EL (cell line): ENCODE data around the gene MDC1.
"Not testable (repeated sequence)": the region's sequence is repeated elsewhere in the genome, so short reads cannot be mapped to it uniquely, and the experiment has no call there.

Experiments
- DNase-seq: peaks from one replicate; pipeline ENCODE4 v3.0.0-alpha.2; 2016

Gene MDC1

GRCh38 chr6:30723843-30724741 lies 7.0 kb upstream of the MDC1 start:
- not testable (repeated sequence) for DNase-seq

DNA sequence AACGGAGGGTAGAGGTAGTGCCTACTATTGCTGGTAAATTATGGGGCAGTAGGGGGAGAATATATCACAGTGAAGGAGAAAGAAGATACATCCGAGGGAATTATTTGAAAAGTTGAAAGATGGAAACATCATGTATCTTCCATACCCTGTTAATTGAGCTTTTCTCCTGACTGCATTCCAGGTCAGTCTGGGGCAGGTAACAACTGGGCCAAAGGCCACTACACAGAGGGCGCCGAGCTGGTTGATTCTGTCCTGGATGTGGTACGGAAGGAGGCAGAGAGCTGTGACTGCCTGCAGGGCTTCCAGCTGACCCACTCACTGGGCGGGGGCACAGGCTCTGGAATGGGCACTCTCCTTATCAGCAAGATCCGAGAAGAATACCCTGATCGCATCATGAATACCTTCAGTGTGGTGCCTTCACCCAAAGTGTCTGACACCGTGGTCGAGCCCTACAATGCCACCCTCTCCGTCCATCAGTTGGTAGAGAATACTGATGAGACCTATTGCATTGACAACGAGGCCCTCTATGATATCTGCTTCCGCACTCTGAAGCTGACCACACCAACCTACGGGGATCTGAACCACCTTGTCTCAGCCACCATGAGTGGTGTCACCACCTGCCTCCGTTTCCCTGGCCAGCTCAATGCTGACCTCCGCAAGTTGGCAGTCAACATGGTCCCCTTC lies 6.2 kb upstream of the MDC1 start:
- not testable (repeated sequence) for DNase-seq

DNA sequence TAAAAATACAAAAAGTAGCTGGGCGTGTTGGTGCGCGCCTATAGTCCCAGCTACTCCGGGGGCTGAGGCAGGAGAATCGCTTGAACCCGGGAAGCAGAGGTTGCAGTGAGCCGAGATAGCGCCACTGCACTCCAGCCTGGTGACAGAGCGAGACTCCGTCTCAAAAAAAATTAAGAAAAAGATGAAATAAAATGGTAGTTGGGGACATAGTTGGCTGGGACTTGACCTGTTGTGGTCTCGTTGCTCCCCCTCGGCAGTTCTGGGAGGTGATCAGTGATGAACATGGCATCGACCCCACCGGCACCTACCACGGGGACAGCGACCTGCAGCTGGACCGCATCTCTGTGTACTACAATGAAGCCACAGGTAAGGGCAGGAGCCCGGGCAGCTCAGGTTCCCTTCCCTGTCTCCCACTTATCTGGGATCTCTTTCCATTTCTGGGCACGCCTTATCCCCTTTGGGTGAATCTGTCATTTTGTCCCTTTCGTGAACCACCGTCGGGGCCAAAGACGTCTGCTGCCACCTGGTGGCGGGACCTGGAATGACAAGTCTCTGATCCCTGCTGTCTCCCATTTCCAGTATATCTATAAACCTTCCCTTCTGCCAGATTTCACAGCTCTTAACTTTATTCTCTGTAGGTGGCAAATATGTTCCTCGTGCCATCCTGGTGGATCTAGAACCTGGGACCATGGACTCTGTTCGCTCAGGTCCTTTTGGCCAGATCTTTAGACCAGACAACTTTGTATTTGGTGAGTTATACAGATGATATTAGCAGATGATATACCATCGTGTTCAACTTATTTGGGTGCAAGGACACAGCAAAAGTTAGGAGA lies 5.4 kb upstream of the MDC1 start:
- DNase-seq = peak; percentile 82

- DNase-seq = peak; percentile 27
Measured at GRCh38 chr6:30722025-30722279, 4.9 kb upstream of the MDC1 start.

DNA sequence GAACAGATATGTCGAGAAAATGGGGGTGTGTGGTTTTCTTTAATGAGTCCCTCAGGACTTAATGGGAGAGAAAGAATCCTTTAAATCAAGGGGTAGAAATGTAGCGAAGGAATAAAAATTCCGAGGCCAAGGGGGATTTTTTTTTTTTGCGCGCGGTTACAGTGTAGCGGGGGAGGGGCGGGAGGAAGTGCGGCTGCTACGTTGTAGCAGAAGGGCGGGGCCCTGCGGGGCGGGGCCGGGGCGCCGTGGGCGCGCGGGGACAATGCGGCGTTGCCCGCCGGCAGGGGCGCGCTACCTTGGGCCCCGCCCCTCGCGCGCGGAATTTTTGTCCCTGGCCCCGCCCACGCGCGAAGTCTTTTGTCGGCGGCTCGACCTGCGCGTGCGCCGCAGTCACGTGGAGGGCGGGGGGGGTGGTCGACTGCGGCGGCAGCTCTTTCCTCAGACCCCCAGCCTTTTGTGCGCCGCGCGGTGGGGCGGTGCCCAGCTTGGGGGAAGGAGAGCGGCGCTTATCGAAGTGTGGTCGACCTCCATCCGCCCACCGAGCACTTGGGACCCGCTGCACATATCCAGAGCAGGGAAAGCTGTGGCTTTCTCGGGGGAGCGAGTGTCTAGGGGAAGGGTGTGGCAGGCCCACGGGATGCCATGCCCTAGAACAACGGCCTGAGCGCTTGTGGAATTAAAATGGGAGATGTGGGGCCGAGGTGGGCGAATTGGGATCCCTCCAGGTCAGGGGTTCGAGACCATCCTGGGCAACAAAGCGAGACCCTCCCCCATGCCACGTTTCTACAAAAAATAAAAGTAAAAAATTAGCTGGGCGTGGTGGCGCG lies 4.3 kb upstream of the MDC1 start:
- DNase-seq = peak; percentile 91

DNA sequence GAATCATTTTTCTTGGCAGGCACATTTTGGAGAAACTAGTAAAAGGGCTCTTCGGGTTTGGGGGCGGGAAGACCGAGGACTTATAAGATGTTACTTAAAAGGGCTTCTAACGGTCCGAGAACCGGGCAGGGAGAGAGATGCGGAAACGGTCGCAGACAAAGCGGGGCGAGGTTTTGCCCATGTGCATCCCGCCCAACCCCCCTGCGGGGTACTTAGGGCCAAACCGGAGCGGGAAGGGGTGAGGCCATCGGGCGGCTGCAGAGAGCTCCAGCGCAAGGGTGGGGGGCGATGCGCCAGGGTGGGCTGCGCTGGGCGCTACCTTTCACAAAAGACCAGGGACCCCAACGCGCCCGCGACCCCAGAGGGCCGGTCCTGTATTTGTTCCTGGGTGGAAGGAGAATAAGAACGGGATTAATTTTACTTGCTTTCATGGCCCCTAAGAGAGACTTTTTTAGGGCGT lies 3.7 kb upstream of the MDC1 start:
- peak; percentile 58 for DNase-seq

- DNase-seq = peak; percentile 98
Measured at GRCh38 chr6:30719791-30720737, 3.0 kb upstream of the MDC1 start, which contains the start of gene TUBB. Gene TUBB, plus strand, starts transcription at chr6:30720352. Its CDS starts 155 bp downstream, at chr6:30720507.

- no peak for DNase-seq
Measured at GRCh38 chr6:30719356-30719755, 2.3 kb upstream of the MDC1 start.

DNA sequence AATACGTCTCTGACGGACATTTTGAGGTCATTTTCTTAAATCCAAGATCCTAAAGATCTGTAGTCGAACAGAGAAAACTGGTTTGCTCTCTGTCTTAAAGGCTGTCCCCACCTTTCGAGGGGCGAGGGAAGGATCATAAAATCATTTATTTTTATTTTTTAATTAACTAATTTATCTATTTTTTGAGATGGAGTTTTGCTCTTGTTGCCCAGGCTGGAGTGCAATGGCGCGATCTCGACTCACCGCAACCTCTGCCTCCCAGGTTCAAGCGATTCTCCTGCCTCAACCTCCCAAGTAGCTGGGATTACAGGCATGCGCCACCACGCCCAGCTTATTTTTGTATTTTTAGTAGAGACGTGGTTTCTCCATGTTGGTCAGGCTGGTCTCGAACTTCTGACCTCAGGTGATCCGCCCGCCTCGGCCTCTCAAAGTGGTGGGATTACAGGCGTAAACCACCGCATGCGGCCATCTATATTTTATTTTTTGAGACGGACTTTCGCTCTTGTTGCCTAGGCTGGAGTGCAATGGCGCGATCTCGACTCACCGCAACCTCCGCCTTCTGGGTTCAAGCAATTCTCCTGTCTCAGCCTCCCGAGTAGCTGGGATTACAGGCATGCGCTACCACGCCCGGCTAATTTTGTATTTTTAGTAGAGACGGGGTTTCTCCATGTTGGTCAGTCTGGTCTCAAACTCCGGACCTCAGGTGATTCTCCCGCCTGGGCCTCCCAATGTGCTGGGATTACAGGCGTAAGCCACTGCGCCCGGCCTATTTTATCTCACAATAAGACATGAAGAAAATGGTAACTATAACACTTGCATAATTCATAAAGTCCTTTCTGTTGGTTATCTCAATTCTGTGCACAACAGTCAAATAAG lies 1.0 kb upstream of the MDC1 start:
- not testable (repeated sequence) for DNase-seq

DNA sequence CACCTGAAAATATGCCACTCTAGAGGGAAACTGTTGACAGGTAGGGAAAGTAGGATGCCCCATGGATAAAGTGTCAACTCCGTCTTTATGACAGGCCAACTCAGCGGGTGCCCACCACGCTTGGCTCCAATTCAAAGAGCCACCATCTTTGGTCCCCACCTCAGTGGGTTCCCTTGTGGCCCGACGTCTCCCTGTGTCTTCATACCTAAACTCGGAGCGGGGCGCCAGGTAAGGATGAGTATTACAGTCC lies 277 bp downstream of the MDC1 start:
- no peak for DNase-seq

DNA sequence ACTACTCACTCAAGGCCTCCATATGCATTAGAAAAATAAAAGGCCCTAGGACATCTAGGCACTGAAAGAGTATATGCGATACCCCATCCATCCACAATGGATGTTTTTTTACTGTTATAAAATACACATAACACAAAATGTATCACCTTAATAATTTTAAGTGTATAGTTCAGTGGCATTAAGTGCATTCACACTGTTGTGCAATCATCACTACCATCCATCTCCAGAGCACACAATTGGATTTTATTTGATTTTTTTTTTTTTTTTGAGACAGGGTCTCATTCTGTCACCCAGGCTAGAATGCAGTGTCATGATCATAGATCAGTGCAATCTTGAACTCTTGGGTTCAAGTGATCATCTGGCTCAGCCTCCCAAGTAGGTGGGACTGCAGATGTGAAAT lies 2.8 kb downstream of the MDC1 start:
- no peak for DNase-seq

DNA sequence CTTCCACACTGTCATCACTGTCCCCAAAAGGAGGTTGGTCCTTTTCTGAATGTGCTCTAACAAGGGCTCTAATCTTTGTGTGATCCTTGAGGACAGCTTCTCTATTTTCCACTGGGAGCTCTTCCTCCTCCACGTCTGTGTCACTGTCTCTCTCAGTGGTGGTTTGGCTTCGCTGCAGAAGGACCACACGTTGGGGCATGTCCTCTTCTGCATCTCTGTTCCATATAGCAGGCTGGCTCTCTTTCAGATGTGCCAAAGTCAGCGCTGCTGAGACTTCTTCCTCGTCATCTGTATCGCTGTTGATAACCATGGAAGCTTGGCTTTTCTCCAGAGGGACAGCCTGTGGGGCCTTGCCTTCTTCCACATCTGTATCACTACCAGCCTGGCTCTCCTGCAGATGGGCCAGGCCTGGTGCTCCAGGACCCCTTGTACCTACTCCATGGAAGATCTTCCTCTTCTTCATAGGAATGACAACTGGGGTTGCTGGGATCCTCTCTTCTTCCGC lies 4.6 kb downstream of the MDC1 start:
- no peak for DNase-seq

DNA sequence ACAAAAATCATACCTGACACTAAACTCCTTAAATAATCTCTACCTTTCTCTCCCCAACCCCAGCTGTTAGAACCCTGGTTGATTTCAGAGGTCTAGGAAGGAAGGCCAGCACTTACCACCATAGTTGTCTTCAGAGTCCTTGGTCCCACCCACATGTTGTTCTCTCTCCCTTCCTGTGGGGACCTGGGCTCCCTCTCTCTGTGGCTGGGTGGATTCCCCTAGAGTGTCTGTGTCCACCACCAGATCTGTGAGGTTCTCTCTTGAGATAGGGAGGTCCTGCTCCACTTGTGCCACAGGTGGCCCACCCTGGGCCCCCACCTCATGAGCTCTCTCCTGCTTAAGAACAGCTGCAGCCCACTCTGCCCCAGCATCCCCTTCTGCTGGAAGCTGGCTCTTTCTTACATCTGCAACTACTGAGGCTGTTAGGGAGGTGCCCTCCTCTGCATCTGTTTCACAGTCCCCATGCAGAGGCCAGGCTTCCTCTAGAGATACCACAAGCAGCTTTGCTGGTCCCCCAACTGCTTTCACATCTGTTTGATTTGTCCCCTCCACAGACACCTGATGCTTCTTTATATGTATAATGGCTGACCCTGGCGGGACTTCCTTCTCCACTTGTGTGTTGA lies 5.2 kb downstream of the MDC1 start:
- no peak for DNase-seq

DNA sequence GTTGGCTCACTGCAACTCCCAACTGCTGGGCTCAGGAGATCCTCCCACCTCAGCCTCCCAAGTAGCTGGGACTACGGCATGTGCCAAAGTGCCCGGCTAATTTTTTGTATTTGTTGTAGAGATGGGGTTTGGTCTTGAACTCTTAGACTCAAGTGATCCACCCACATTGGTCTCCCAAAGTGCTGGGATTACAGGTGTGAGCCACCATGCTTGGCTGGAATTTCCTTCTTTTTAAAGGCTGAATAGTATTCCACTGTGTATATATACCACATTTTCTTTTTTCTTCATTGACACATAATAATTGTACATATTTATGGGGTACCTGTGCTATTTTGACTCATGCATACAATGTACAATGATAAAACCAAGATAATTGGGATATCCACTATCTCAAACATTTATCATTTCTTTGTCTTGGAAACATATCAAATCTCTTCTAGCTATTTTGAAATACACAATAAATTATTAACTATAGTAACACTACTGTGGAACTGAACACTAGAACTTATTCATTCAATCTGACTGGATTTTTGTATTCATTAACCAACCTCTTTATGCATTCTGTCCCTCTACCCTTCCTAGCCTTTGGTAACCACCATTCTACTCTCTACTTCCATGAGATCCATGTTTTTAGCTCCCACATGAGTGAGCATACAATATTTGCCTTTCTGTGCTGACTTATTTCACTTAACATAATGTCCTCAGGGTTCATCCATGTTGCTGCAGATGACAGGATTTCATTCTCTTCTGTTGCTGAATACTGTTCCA lies 7.8 kb downstream of the MDC1 start:
- no peak for DNase-seq

GRCh38 chr6:30707281-30707850 lies 9.7 kb downstream of the MDC1 start:
- DNase-seq = no peak

GRCh38 chr6:30705620-30706019 lies 11.5 kb downstream of the MDC1 start:
- no peak for DNase-seq

DNA sequence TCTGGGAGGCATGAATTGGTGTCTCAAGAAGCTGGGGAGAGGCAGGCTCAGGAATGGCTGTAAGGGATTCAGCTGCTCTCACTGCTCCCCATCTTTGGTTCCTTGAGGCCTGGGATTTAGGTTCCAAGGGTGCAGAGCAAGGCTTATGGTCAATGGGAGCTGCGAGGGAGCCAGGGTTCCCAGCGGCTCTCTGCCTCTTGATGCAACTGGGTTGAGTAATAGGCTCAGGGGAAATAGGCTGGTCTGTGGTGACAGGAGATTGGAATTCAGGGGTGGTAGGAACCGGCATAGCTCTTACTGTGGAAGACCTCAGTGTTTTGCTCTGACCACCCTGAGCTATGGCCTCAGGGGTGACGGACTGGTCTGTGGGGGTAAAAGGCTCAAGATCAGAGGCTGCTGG lies 13.3 kb downstream of the MDC1 start:
- DNase-seq = no peak

- DNase-seq = no peak
Measured at GRCh38 chr6:30703011-30703410, 14.1 kb downstream of the MDC1 start.

DNA sequence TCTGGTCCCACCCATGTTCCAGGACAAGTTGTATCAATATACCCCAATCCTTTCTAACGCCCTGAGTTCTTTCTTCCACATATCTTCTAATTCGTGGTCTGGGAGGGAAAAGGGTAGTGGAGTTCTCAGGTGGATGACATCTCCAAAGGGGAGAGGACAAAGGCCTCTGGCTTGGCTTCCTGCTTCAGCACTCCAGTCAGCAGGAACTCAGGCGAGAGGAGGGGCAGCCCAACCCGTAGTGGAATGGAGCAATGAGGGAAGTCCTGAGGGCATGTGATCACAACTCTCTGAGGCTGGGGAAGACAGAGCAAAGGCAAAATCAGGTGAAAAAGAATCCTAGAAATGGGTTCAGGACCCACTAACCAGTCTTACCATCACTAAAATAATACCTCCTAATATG lies 16.7 kb downstream of the MDC1 start:
- DNase-seq = no peak
